Stimulated activated CD4-positive, alpha-beta T cell treated with anti-CD3 and anti-CD28 coated beads, Interleukin-4, amount 100 ng/mL, for 48 hours (primary cell): ENCODE data around the gene PTPRK.

Experiments
- DNase-seq, 2 donors: peaks; one replicate each; pipeline ENCODE4 v3.0.0-alpha.2; 2020; ENCODE audit warnings: low read depth in 2 of 2

The PTPRK gene

DNA sequence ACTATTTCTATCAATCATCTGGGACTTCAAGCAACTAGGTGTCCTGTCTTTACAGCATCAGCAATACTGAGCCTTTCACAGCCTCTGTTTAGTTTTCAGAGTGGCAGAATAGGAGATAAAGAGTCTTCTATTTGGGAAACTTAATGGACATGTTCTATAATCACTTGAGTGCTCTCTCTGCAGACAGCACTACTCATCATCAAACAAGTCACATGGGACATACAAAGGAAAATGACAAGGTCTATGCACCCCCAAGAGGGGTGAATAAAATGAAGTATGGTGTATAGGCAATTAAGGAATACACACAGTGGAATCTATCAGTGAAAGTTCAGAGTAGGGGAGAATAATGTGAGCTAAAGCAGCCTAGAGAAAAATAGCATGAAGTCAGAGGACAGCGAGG, 381.7 kb downstream of the PTPRK start:
- DNase-seq: no peak

DNA sequence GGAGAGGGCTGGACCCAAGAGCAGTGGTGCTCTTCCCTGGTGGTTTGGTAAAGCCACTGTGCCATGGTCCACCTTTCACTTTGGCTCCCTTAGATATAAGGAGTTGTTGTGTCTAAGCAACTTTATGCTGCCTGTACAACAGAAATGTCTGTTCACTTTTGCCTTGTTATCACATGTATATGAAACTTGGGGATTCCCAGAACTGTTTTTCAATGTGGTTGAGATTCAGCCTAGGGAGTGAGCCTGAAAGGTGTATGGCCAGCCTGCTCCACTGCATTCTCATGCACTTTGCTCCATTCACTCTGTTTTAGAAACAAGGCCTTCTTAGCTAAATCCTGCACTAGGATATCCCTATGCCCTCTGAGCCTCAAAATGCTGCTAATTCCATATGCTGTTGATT, 385.1 kb downstream of the PTPRK start:
- no peak for DNase-seq

GRCh38 chr6:128131566-128131965, 388.8 kb downstream of the PTPRK start:
- no peak for DNase-seq

DNA sequence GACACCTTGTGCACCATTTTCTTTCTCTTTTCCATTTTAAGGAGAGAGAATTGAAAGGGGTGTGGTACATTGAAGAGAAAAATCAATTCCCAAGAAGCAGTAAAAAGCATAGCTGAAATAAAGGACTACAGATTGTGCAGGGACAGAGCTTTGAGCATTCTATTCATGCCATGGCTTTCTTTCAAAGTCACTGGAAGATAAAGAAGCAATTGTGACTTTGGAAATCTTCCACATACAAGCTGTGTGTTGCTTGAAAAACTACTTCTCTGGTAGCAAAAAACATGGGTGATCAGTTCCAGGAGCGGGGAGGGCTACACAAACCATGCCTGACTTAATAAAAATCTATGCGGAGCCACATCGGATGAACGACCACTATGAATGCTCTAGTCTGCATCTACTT, 389.4 kb downstream of the PTPRK start:
- DNase-seq: no peak

DNA sequence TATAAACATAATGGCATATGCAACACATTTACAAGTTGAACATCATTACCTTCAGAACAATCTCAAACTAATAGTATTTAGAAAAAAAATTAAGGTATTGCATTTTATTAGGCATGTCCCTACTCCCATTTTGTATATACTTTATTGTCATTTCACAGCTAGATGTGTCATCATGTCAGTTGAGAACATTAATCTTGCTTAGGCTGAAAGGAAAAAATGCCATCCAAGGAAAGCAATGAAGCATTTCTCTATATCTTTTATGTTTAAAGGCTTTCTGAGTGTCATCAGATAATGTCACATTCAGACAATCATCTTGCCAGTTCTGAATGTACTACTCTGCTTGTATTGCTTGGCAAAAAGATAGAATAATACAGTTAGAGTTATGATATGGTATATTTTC, 390.7 kb downstream of the PTPRK start:
- DNase-seq: no peak

GRCh38 chr6:128127650-128128049, 392.7 kb downstream of the PTPRK start:
- DNase-seq: no peak

GRCh38 chr6:128124713-128125112, 395.7 kb downstream of the PTPRK start:
- no peak for DNase-seq

DNA sequence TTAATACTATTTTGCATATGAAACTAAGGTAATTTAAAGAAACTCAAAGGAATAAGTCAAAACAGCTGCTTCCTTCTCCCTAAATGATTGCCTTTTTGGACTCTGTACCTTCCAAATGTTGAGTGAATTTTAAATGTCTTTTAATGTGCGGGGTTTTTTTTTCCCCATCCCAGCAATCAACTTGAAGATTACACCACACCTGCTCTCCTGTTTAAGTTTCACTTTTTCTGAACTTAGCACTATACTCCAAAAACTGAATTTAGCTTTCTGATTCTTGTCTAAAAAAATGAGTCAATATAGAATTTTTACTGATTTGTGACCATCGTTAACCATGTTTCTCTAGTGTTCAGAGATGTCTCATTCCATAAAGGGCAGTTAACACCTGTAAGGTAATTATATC, 398.8 kb downstream of the PTPRK start:
- DNase-seq: no peak

DNA sequence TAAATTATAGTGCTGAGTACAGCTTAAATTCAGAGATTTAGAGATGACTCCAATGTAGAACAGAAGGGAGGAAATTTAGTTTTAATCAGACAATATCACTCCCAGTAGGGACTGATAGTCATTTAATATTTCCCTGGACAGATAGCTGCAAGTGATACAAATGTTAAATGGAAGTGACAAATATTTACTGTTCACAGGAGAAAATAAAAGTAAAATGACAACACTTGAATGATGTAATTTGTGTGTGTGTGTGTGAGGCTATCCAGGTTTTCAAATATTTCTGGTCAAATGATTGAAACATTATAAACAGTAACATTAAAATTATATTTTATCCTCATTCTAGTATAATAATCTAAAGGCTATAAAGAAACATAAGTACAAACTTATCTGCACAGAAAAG, 399.2 kb downstream of the PTPRK start:
- DNase-seq: no peak

- no peak for DNase-seq
These were observed 402.0 kb downstream of the PTPRK start for GRCh38 chr6:128118401-128118800.

DNA sequence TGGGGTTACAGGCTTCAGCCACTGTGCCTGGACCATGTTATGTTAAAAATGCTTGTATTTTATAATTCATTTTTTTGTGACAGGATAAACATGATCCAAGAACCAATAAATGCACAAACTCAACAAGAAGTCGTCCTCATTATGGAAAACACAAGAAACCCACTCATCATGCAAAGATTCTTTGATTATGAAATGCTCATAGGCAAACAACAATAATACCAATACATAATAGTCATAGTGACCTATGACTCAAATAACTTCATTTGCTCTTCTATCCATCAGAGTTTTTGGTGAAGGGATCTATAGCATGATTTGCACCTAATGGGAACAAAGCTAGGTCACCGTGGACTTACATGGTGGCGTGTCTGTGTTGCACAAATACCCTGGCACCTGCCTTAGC, 402.5 kb downstream of the PTPRK start:
- DNase-seq: no peak

DNA sequence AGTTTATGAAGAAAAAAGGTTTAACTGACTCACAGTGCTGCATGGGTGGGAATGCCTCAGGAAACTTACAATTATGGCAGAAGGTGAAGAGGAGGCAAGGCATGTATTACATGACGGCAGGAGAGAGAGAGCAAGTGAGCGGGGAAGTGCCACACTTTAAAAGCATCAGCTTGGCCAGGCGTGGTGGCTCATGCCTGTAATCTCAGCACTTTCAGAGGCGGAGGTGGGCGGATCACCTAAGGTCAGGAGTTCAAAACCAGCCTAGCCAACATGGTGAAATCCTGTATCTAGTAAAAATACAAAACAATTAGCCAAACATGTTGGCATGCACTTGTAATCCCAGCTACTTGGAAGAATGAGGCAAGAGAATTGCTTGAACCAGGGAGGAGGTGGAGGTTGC, 406.2 kb downstream of the PTPRK start:
- DNase-seq: no peak

GRCh38 chr6:128112494-128112893, 407.9 kb downstream of the PTPRK start:
- no peak for DNase-seq

GRCh38 chr6:128111096-128111495, 409.3 kb downstream of the PTPRK start:
- no peak for DNase-seq

DNA sequence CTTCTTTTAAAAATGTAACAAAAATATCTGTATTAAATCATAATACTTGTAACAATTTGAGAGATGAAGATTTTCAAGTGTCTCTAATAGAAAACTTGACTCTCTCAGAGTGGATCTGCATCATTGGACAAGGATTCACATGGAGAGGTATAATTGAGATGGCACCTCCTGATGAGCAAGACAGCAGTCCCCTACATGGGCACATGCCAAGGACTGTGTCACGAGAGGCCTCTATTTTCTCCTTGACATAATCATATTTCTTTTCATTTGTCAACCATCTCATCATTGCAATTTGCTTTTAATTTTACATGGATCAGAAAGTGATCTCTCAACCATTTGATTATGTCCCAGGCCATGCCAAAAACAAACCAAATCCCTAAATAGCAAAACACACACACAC, 412.7 kb downstream of the PTPRK start:
- DNase-seq: no peak

- no peak for DNase-seq
These were observed 420.7 kb downstream of the PTPRK start for GRCh38 chr6:128099571-128100197.

- DNase-seq: no peak
These were observed 422.3 kb downstream of the PTPRK start for GRCh38 chr6:128098000-128098581.

DNA sequence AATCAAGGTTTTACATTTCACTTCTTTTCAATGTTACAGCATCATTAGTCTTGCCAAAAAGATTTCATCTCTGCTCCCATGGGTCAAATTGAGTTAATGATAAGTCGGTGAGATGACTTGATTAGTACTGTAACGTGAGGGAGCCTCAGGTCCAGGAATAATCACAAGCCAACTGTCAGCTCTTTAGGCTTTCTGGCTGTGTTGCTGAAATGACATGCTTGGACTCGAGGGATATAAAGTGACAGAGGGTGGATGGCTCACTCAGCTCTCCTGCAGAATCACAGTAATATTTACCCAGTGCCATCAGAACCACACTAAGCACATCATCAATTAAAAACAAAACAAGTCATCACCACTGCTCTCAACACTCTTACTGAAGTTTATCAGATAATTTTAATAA, 423.4 kb downstream of the PTPRK start:
- DNase-seq: no peak

- no peak for DNase-seq
These were observed 425.0 kb downstream of the PTPRK start for GRCh38 chr6:128095362-128095761.

DNA sequence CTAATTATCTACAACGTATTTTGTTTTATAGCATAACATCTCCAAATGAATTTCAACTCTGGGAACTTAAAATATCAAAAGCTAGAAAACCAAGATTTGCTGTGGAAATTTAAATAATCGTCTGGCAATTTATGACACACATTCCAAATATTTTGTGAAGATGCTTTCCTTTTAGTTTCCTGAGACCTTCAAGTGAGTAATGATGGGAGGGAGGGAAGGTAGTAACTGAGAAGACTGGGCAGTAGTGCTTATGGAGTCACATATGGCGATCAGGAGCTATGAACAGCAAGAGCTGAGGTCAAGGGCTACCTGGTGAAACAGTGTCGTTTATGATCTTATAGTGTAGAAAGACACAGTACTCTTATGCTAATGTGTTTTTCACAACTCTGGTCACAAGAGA, 441.4 kb downstream of the PTPRK start:
- DNase-seq: no peak

DNA sequence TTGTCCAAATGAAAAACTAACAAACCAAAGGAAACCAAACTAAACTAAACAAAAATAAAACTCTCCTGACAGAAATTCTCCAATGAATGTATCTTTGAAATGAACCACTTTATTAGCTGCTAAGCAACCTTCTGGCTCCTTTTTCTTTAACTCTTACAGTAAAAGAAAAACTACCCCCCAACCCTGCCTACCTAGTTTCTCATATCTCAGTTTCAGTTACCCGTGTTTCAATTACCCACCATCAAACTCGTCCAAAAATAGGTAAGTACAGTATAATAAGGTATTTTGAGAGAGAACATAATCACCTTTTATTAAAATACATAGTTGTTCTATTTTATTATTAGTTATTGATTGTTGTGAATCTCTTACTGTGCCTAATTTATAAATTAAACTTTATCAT, 442.1 kb downstream of the PTPRK start:
- DNase-seq: no peak

- no peak for DNase-seq
These were observed 443.6 kb downstream of the PTPRK start for GRCh38 chr6:128076843-128077242.

- DNase-seq: no peak
These were observed 445.8 kb downstream of the PTPRK start for GRCh38 chr6:128074567-128074966.

DNA sequence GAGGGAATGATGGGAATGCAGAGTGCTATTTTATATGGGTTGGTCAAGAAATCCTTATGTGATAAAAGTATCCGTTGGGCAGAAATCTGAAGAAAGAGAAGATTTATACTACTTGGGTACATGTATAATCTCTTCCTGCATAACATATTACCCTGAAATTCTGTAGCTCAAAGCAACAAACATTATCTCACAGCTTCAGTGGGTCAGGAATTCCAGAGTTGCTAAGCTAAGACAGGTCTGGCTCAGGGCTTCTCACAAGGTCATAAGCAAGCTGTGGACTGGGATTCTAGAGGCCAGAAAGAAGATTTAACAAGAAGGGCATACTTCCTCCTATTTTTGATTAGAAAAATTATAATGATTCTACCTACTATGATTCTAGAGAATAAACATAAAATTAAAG, 447.0 kb downstream of the PTPRK start:
- DNase-seq: no peak
